Skeletal muscle tissue (tissue), 2 donors: ENCODE measurements around the gene ZNF486. TPM values are rescaled to one million over a fixed set of nuclear protein-coding genes. Genes with fewer than 3 reads are reported as not detected.

Experiments
- small RNA-seq: library from RNA; depleted of rRNA; stranded (forward); fragments of <200 nt; gene quantifications from one replicate; pipeline ENCODE3, GENCODE V24; 2014
- total RNA-seq: library from RNA; depleted of rRNA; stranded (reverse); fragments of >200 nt; gene quantifications from one replicate; pipeline ENCODE4 v1.2.3, GENCODE V29; 2014

Gene ZNF486
- total RNA-seq, 1 donor from 2014 or later: 8.4 TPM

Small RNA genes lying within 50 kb of the gene (small RNA-seq; reads per million reads assigned to genes)
- gene AC011447.4: not detected

Other genes starting within 250 kb of the ZNF486 start
- gene ZNF682, start 127.7 kb upstream of the ZNF486 start, total RNA-seq: 2.6 TPM
- 1.0 TPM for gene ZNF90, start 89.2 kb upstream of the ZNF486 start, total RNA-seq